Activated CD8-positive, alpha-beta memory T cell treated with anti-CD3 and anti-CD28 coated beads for 48 hours (primary cell): Measurements from ENCODE around the gene LLPH.

Experiments
- DNase-seq, 3 experiments: peaks; one replicate each; pipeline ENCODE4 v3.0.0-alpha.2; 2020; ENCODE audit warnings: low read depth in 2 of 3, low spot score in 2 of 3

The LLPH gene

GRCh38 chr12:66143868-66144267, 13.3 kb upstream of the LLPH start:
- DNase-seq, result no peak

GRCh38 chr12:66142826-66143225, 12.3 kb upstream of the LLPH start:
- no peak for DNase-seq

GRCh38 chr12:66141299-66141698, 10.7 kb upstream of the LLPH start:
- no peak for DNase-seq

DNA sequence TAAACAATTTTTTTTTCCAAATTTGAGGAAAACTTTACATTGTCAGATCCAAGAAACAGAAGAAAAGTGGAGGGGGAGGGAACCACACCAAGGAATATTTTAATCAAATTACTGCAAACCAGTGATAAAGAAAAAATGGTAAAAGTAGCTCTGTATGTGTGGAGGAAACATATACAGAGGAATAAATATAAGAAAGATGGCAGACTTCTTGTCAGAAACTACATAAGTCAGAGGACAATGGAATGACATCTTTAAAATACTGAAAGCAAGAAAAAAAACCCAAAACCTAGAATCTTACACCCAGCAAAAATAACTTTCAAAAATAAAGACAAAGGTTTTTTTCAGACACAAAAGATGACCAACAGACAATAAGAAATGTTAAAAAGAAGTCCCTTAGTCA, 10.2 kb upstream of the LLPH start:
- no peak for DNase-seq

- DNase-seq, result no peak
Observed at GRCh38 chr12:66139328-66139727, 8.8 kb upstream of the LLPH start.

DNA sequence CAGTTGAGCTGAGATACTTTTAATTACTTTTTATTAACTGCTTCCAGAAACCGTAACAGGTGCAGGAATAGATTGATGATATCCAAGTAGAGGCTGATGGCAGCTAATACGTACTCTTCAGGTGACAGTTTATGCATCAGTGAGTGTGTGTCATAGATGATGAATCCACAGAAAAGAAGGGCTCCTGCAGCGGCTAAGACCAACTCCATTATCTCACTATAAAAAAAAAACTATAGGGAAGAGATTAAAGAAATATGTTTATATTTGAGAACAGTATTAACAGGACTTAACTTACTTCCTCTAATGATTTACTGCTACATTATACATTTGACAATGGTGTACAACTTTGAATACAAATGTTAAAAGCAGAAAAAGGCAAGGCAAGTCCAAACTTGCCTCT, 7.4 kb upstream of the LLPH start:
- no peak for DNase-seq

GRCh38 chr12:66132408-66132807, 1.9 kb upstream of the LLPH start:
- DNase-seq, result no peak

- DNase-seq, result no peak
Observed at GRCh38 chr12:66131067-66131688, 628 bp upstream of the LLPH start.

- no peak for DNase-seq
Observed at GRCh38 chr12:66129934-66130266, 650 bp downstream of the LLPH start.

- DNase-seq, result no peak
Observed at GRCh38 chr12:66127650-66128049, 2.9 kb downstream of the LLPH start.

DNA sequence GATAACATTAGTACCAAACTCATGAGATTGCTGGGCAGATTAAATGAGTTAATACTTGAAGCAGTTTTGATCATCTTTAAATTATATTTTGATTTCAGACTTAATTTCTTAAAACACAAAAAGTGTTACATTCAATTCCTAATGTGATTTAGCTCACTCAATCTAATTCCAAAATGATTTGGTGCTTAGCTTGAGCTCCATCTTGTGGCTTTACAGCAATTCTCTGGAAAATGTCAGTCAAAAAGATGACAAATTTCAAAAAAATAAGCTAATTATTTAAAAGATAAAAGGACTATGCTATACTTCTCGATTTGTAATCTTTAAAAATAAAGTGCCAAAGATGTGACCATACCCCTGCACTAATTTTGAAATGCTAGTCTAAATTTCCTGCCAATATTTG, 10.1 kb downstream of the LLPH start:
- no peak for DNase-seq

DNA sequence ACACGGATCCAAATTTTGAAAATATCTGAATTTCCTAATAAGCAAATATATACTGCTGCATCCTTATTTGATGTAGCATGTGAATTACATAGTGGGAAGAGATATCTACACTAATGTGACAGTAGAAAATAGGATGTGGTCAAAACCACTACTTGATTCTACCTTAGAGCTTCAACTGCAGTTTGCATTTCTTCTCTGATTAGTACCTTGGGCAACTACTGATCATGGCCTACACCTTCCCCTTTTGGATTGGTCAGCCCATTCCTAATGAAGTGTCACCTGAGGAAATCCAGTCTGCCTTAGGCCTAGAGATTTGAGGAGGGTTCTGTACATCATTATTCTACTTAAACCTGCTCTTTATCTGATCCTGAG, 10.7 kb downstream of the LLPH start:
- DNase-seq, result no peak

DNA sequence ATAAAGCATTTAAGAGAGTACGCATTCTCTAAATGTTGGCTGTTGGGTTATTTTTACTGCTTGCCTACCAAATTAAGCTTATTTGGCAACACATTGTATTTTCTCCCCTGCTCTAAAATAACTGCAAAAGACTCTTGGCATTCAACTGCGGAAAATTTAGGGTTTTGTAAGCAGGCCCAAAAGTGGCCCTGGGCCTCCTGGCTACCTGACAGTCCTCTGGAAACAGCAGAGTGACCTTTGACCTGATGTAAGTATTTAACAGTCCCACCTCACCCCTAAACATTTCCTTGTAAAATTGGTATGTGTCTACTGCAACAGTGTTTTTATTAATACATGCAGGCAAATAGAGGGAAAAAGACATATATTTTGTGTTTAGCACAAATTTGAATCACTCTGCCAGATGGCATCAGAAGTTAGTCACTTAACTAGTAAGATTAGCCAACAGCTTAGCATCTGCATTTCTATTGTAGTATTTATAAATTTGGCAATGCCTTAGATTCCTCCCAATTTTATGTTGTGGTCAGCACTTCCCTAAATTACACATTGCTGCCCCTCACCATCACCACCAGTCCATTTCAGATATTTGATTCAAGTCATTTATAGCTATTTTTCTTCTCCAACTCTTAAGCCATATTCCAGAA, 11.2 kb downstream of the LLPH start:
- no peak for DNase-seq

DNA sequence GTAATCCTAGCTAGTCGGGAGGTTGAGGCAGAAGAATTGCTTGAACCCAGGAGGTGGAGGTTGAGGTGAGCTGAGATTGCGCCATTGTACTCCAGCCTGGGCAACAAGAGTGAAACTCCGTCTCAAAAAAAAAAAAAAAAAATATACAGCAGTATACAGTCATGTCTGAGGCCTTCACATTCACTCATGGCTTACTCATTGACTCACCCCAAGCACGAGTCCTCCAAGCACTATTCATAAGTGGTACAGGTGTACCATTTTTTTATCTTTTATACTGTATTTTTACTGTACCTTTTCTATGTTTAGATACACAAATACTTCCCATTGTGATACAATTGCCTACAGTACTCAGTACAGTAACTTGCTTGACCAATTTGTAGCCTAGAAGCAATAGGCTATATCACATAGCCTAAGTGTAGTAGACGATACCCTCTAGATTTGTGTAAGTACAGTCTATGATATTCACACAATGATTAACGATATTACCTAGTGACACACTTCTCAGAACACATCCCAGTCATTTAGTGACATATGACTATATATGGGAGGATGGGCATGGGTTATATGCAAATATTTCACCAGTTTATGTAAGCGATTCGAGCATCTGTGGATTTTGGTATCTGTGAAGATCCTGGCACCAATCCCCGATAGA, 12.2 kb downstream of the LLPH start:
- DNase-seq, result no peak

DNA sequence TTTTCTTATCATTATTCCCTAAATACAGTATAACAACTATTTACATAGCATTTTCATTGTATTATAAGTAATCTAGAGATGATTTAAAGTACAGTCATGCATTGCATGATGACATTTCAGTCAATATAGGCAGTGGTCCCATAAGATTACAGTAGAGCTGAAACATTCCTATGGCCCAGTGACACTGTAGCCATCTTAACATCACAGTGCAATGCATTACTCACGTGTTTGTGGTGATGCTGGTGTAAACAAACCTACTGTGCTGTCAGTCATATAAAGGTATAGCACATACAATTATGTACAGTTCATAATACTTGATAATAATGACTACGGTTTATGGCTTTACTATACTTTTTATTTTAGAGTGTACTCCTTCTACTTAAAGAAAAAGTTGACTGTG, 13.3 kb downstream of the LLPH start:
- DNase-seq, result no peak

GRCh38 chr12:66115071-66115600, 15.4 kb downstream of the LLPH start:
- no peak for DNase-seq

- DNase-seq, result no peak
Observed at GRCh38 chr12:66113471-66113870, 17.1 kb downstream of the LLPH start.

DNA sequence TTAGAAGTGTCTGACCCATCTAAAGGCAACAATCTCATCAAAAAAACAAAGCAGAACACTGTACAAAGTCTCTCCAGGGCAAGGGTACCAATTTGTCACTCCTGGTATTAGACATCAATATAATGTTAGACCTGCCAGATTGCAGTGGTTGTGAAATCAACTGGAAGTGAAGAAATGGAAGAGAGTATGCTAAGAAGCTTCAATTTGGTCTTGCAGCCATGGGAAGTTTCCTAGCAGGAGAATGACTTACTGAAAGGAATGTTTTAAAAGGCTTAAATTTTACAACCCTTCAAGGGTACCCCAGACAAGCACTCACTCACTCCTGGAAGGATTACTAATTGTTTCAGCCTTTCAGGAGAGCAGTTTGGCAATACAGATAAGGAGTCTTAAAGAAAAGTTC, 18.9 kb downstream of the LLPH start:
- no peak for DNase-seq

- DNase-seq, result no peak
Observed at GRCh38 chr12:66109056-66109455, 21.5 kb downstream of the LLPH start.

GRCh38 chr12:66108386-66108785, 22.2 kb downstream of the LLPH start:
- DNase-seq, result no peak

DNA sequence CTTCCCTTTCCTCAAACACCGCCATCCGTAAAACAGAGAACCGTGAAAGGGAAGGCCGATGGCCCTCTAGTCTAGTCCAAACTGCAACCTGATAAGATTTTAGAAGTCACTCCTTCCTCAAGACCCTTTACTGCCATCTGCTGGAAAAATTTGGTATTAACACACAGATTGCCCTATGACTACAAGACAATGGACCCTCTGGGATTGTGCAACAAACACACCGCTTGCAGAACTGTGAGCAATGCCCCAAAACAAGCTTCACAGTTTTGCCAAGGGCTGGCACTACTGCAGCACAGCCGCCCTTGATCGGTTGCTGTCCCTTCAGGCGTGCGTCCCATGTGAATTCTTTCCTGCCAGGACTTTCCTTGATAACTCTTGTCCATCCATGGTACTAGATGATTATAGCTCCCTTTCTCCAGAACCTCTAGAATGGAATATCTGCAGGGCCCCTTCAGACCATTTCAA, 23.1 kb downstream of the LLPH start:
- DNase-seq, result peak in 1 of 3 experiments; percentile 49
